Naive thymus-derived CD8-positive, alpha-beta T cell (primary cell): ENCODE data around the gene ZNF780A. TPM values are rescaled to one million over a fixed set of nuclear protein-coding genes. Genes with fewer than 3 reads are reported as not detected.
"Not testable (repeated sequence)": the region's sequence is repeated elsewhere in the genome, so short reads cannot be mapped to it uniquely, and the experiment has no call there.

Experiments
- ATAC-seq, 2 donors: fragments of 150-1000 bp; cut with Tn5 transposase in 1 of 2; sonication (Bioruptor Pico), chemical (Tn5 transposase) in 1 of 2; 1 replicate in 1 of 2; 2 replicates in 1 of 2; pipeline ENCODE4 v1.10.0; 2021; ENCODE audit warnings: mild to moderate bottlenecking in 2 of 2, moderate library complexity in 2 of 2
- POLR2A ChIA-PET: fragments of 350-600 bp; sonication (Branson Sonifier 250); formaldehyde crosslinking; loops from one replicate; lab custom pipeline; 2021; ENCODE audit warnings: antibody characterized with exemption; lab: Charles Lee
- DNase-seq, 10 donors: peaks; one replicate each; pipeline versions ENCODE4 v3.0.0 to v3.0.0-alpha.2; 2020 to 2022
- H3K27ac Mint-ChIP-seq, 10 donors: one replicate each; pipeline ENCODE4 v1.8.0; 2020 to 2022; ENCODE audit warnings: mild to moderate bottlenecking in 10 of 10, mixed read lengths in 10 of 10, moderate library complexity in 4 of 10, inconsistent platforms in 1 of 10
- H3K27me3 Mint-ChIP-seq, 5 donors: one replicate each; pipeline ENCODE4 v1.8.0; 2021 to 2022; ENCODE audit warnings: mixed read lengths in 5 of 5
- H3K36me3 Mint-ChIP-seq, 3 donors: one replicate each; pipeline ENCODE4 v1.8.0; 2020 to 2022; ENCODE audit warnings: mixed read lengths in 3 of 3, mild to moderate bottlenecking in 2 of 3, inconsistent platforms in 1 of 3
- H3K4me1 Mint-ChIP-seq, 4 donors: one replicate each; pipeline ENCODE4 v1.8.0; 2021 to 2022; ENCODE audit warnings: mixed read lengths in 4 of 4
- H3K4me3 Mint-ChIP-seq, 10 donors: one replicate each; pipeline ENCODE4 v1.8.0; 2020 to 2022; ENCODE audit warnings: mild to moderate bottlenecking in 10 of 10, mixed read lengths in 10 of 10, moderate library complexity in 6 of 10, inconsistent platforms in 1 of 10
- H3K9me3 Mint-ChIP-seq, 9 donors: one replicate each; pipeline ENCODE4 v1.8.0; 2020 to 2022; ENCODE audit warnings: mixed read lengths in 9 of 9, mild to moderate bottlenecking in 3 of 9, inconsistent platforms in 1 of 9, moderate library complexity in 1 of 9
- polyA plus RNA-seq, 3 donors: library from polyadenylated mRNA; unstranded; fragments of 300-500 nt; fragmentation: Illumina TruSeq; gene quantifications; one replicate each; pipeline ENCODE4 v1.2.3, GENCODE V29; 2021
- total RNA-seq, 8 experiments: library from RNA in 2 of 8; stranded (reverse) in 2 of 8; gene quantifications; one replicate each; pipeline ENCODE4 v1.2.3 and lab custom pipeline; 2021 to 2026

Gene ZNF780A
- total and polyA plus RNA-seq, 5 experiments from 2014 or later, result 22.8 to 35.1 (median 28.3) TPM

GRCh38 chr19:40112271-40112670 is 21.5 kb upstream of the ZNF780A start:
- H3K4me1 Mint-ChIP-seq, POLR2A ChIA-PET, H3K9me3 Mint-ChIP-seq, ATAC-seq, DNase-seq, H3K36me3 Mint-ChIP-seq, H3K27ac Mint-ChIP-seq, H3K4me3 Mint-ChIP-seq: not testable (repeated sequence)
- H3K27me3 Mint-ChIP-seq, result peaks cover 0 to 17% (median 9%) of the 10 kb centered on the region in 5 donors

GRCh38 chr19:40110570-40110969 is 19.8 kb upstream of the ZNF780A start:
- H3K4me1 Mint-ChIP-seq, result peaks cover 0 to 2% (median 0%) of the 10 kb centered on the region in 4 donors
- H3K27me3 Mint-ChIP-seq, result peaks cover 0 to 12% (median 2%) of the 10 kb centered on the region in 5 donors
- POLR2A ChIA-PET, result no interaction called here
- ATAC-seq (no peak), DNase-seq (no peak)
- H3K9me3 Mint-ChIP-seq, result peaks cover 0 to 9% (median 3%) of the 10 kb centered on the region in 9 donors
- H3K27ac Mint-ChIP-seq, result no peak overlapping the region
- peaks cover 0 to 5% (median 3%) of the 10 kb centered on the region in 3 donors for H3K36me3 Mint-ChIP-seq
- H3K4me3 Mint-ChIP-seq, result no peak overlapping the region

- Mint-ChIP-seq H3K4me3 (no peak overlapping the region), H3K4me1 (peaks cover 0 to 2% (median 0%) of the 10 kb centered on the region in 4 donors), H3K27ac (no peak overlapping the region), H3K36me3 (no peaks in the 10 kb centered on the region), H3K27me3 (peaks cover 0 to 2% (median 0%) of the 10 kb centered on the region in 5 donors), H3K9me3 (peaks cover 0 to 2% (median 0%) of the 10 kb centered on the region in 9 donors)
- ATAC-seq, result no peak
- no peak for DNase-seq
- POLR2A ChIA-PET, result no interaction called here
Measured at GRCh38 chr19:40104754-40105153, 14.0 kb upstream of the ZNF780A start.

- no peaks in the 10 kb centered on the region for H3K36me3 Mint-ChIP-seq
- no peak overlapping the region for H3K27ac Mint-ChIP-seq
- peaks cover 0 to 2% (median 0%) of the 10 kb centered on the region in 5 donors for H3K27me3 Mint-ChIP-seq
- no peak overlapping the region for H3K4me3 Mint-ChIP-seq
- peaks cover 0 to 2% (median 0%) of the 10 kb centered on the region in 4 donors for H3K4me1 Mint-ChIP-seq
- H3K9me3 Mint-ChIP-seq, result peaks cover 0 to 2% (median 0%) of the 10 kb centered on the region in 9 donors
- POLR2A ChIA-PET, result no interaction called here
- no peak for ATAC-seq
- no peak for DNase-seq
Measured at GRCh38 chr19:40103600-40103999, 12.9 kb upstream of the ZNF780A start.

GRCh38 chr19:40101813-40102212 is 11.1 kb upstream of the ZNF780A start:
- Mint-ChIP-seq H3K36me3 (no peaks in the 10 kb centered on the region), H3K27me3 (peaks cover 3 to 17% (median 4%) of the 10 kb centered on the region in 5 donors), H3K9me3 (peaks cover 0 to 2% (median 0%) of the 10 kb centered on the region in 9 donors), H3K27ac (no peak overlapping the region), H3K4me1 (peaks cover 0 to 2% (median 0%) of the 10 kb centered on the region in 4 donors), H3K4me3 (no peak overlapping the region)
- POLR2A ChIA-PET, result no interaction called here
- DNase-seq (no peak), ATAC-seq (no peak)

GRCh38 chr19:40093416-40093815 is 2.7 kb upstream of the ZNF780A start:
- H3K27me3 Mint-ChIP-seq, result peaks cover 8 to 41% (median 13%) of the 10 kb centered on the region in 5 donors
- H3K4me3 Mint-ChIP-seq, result no peak overlapping the region
- POLR2A ChIA-PET, result interaction anchor here (0.6 kb wide), 1 partner anchor 97 kb away, joined by 3 read pairs; no protein-coding TSS in a partner anchor
- H3K4me1 Mint-ChIP-seq, result peaks cover 17 to 32% (median 31%) of the 10 kb centered on the region in 4 donors
- DNase-seq (no peak), ATAC-seq (no peak)
- H3K36me3 Mint-ChIP-seq, result peaks cover 5 to 12% (median 6%) of the 10 kb centered on the region in 3 donors
- no peak overlapping the region for H3K27ac Mint-ChIP-seq
- peaks cover 0 to 9% (median 5%) of the 10 kb centered on the region in 9 donors for H3K9me3 Mint-ChIP-seq

- POLR2A ChIA-PET, result interaction anchor here (0.5 to 2.2 kb wide), 7 partner anchors 36 to 246 kb away, joined by 3 to 18 read pairs (median 6); partner anchors contain the start of genes FBL, PSMC4, ZNF546 and ZNF780B
- Mint-ChIP-seq H3K27ac (peak overlapping the region; percentile 99 to 100 (median 100)), H3K36me3 (peaks cover 13 to 17% (median 13%) of the 10 kb centered on the region in 3 donors), H3K9me3 (peaks cover 0 to 13% (median 6%) of the 10 kb centered on the region in 9 donors), H3K4me1 (peaks cover 26 to 49% (median 47%) of the 10 kb centered on the region in 4 donors), H3K4me3 (peak overlapping the region; percentile 99 to 100 (median 100)), H3K27me3 (peaks cover 6 to 22% (median 11%) of the 10 kb centered on the region in 5 donors)
- no peak for ATAC-seq
- DNase-seq, result no peak
Measured at GRCh38 chr19:40091205-40092129, 724 bp upstream of the ZNF780A start.

GRCh38 chr19:40089462-40089861 is 1.3 kb downstream of the ZNF780A start:
- peak in 1 of 10 donors; percentile 0 for DNase-seq
- Mint-ChIP-seq H3K9me3 (peaks cover 0 to 9% (median 0%) of the 10 kb centered on the region in 9 donors), H3K27me3 (peaks cover 0 to 4% (median 1%) of the 10 kb centered on the region in 5 donors), H3K36me3 (peaks cover 7 to 20% (median 17%) of the 10 kb centered on the region in 3 donors), H3K27ac (peak overlapping the region; percentile 99 to 100 (median 100)), H3K4me1 (peaks cover 26 to 49% (median 47%) of the 10 kb centered on the region in 4 donors), H3K4me3 (peak overlapping the region; percentile 99 to 100 (median 100))
- POLR2A ChIA-PET, result interaction anchor here (2.2 kb wide), 1 partner anchor 93 kb away, joined by 9 read pairs; the partner anchor contains the start of gene ZNF546
- no peak for ATAC-seq

- Mint-ChIP-seq H3K4me3 (peak overlapping the region; percentile 36 to 100 (median 99)), H3K9me3 (peaks cover 0 to 9% (median 0%) of the 10 kb centered on the region in 9 donors), H3K36me3 (peaks cover 7 to 27% (median 22%) of the 10 kb centered on the region in 3 donors), H3K4me1 (peaks cover 26 to 51% (median 47%) of the 10 kb centered on the region in 4 donors), H3K27me3 (no peaks in the 10 kb centered on the region), H3K27ac (peak overlapping the region in 8 of 10 donors; percentile 28 to 100 (median 88))
- no peak for ATAC-seq
- POLR2A ChIA-PET, result no interaction called here
- DNase-seq, result no peak
Measured at GRCh38 chr19:40088299-40089047, 2.3 kb downstream of the ZNF780A start.

- H3K27ac Mint-ChIP-seq, result no peak overlapping the region
Measured at GRCh38 chr19:40084948-40085347, 5.8 kb downstream of the ZNF780A start.

GRCh38 chr19:40081411-40081810 is 9.3 kb downstream of the ZNF780A start:
- Mint-ChIP-seq H3K9me3 (peaks cover 24 to 45% (median 40%) of the 10 kb centered on the region in 9 donors), H3K27me3 (no peaks in the 10 kb centered on the region), H3K36me3 (peaks cover 61 to 84% (median 77%) of the 10 kb centered on the region in 3 donors), H3K4me3 (no peak overlapping the region), H3K27ac (no peak overlapping the region), H3K4me1 (peaks cover 2 to 19% (median 9%) of the 10 kb centered on the region in 4 donors)
- no peak for ATAC-seq
- DNase-seq, result no peak
- POLR2A ChIA-PET, result no interaction called here

More at GRCh38 chr19:40084948-40085347, 5.8 kb downstream of the ZNF780A start:
- peaks cover 33 to 61% (median 52%) of the 10 kb centered on the region in 3 donors for H3K36me3 Mint-ChIP-seq
- POLR2A ChIA-PET, result no interaction called here
- ATAC-seq, result no peak
- H3K27me3 Mint-ChIP-seq, result no peaks in the 10 kb centered on the region
- no peak for DNase-seq
- H3K4me3 Mint-ChIP-seq, result no peak overlapping the region
- peaks cover 21 to 40% (median 33%) of the 10 kb centered on the region in 4 donors for H3K4me1 Mint-ChIP-seq
- H3K9me3 Mint-ChIP-seq, result peaks cover 2 to 15% (median 10%) of the 10 kb centered on the region in 9 donors

- H3K9me3 Mint-ChIP-seq, result peaks cover 26 to 56% (median 46%) of the 10 kb centered on the region in 9 donors
- DNase-seq, result no peak
- H3K4me3 Mint-ChIP-seq, result no peak overlapping the region
- H3K36me3 Mint-ChIP-seq, result peaks cover 72 to 95% (median 88%) of the 10 kb centered on the region in 3 donors
- no peak overlapping the region for H3K27ac Mint-ChIP-seq
- POLR2A ChIA-PET, result no interaction called here
- H3K27me3 Mint-ChIP-seq, result no peaks in the 10 kb centered on the region
- H3K4me1 Mint-ChIP-seq, result peaks cover 2 to 19% (median 9%) of the 10 kb centered on the region in 4 donors
- no peak for ATAC-seq
Measured at GRCh38 chr19:40080289-40080688, 10.5 kb downstream of the ZNF780A start.
